SH-SY5Y (cell line): Measurements from ENCODE around the gene MYO18B.

Source experiments
- GATA2 ChIP-seq: IDR thresholded peaks from 2 replicates; pipeline ENCODE4 v1.6.1; 2011; ENCODE audit warnings: mild to moderate bottlenecking, low read depth, low read length
- GATA3 ChIP-seq: IDR thresholded peaks from 2 replicates; pipeline ENCODE4 v1.6.1; 2011; ENCODE audit warnings: low read depth, mild to moderate bottlenecking, low read length, moderate library complexity

GRCh38 chr22:26017932-26018331 is 275.9 kb downstream of the MYO18B start:
- TF ChIP-seq GATA2 = no peak
- TF ChIP-seq GATA3 = no peak
